PC-3 (cell line): ENCODE data around the gene ISM1. TPM values are rescaled to one million over a fixed set of nuclear protein-coding genes. Genes with fewer than 3 reads are reported as not detected.

Source experiments
- ATAC-seq: fragments of 200-7000 bp; cut with Tn5 transposase; 2 replicates; pipeline ENCODE4 v1.9.1; 2020; ENCODE audit warnings: mild to moderate bottlenecking, moderate library complexity
- BruUV-seq: library from RNA; stranded (reverse); fragments of 400-500 nt; replicated peaks from 2 replicates; lab custom pipeline; 2021; lab: Mats Ljungman, UMichigan
- CTCF ChIA-PET: fragments of 300-600 bp; sonication (Branson Sonifier 250); formaldehyde crosslinking; loops from one replicate; lab custom pipeline; 2022; ENCODE audit warnings: antibody characterized with exemption; lab: Charles Lee
- POLR2A ChIA-PET: fragments of 300-600 bp; sonication (Branson Sonifier 250); formaldehyde crosslinking; loops from one replicate; lab custom pipeline; 2022; ENCODE audit warnings: antibody characterized with exemption; ENCODE audit not compliant: unreplicated experiment; lab: Charles Lee
- DNase-seq: peaks from one replicate; pipeline ENCODE4 v3.0.0-alpha.2; 2015
- H2AFZ ChIP-seq: fragments of 300-600 bp; sonication (generic); 2 replicates; pipeline ENCODE4 v1.6.0; 2016; ENCODE audit warnings: antibody characterized with exemption, low read length
- H3F3A ChIP-seq: fragments of 300-600 bp; sonication (generic); one replicate; pipeline ENCODE4 v1.6.0; 2017; ENCODE audit warnings: antibody characterized with exemption, low read length, control low read depth, mild to moderate bottlenecking; ENCODE audit not compliant: unreplicated experiment
- H3K27ac ChIP-seq: fragments of 300-600 bp; sonication (generic); 2 replicates; pipeline ENCODE4 v1.5.1; 2016; ENCODE audit warnings: mild to moderate bottlenecking, low read length
- H3K27me3 ChIP-seq: fragments of 300-600 bp; sonication (generic); 2 replicates; pipeline ENCODE4 v1.6.1; 2016; ENCODE audit warnings: low read length, mixed read lengths
- H3K36me3 ChIP-seq: fragments of 300-600 bp; sonication (generic); 2 replicates; pipeline ENCODE4 v1.6.1; 2016; ENCODE audit warnings: low read depth, mixed run types, low read length, mixed read lengths
- H3K4me1 ChIP-seq: fragments of 300-600 bp; sonication (generic); 2 replicates; pipeline ENCODE4 v1.5.1; 2016; ENCODE audit warnings: low read length; ENCODE audit not compliant: insufficient read depth
- H3K4me2 ChIP-seq: fragments of 300-600 bp; sonication (generic); 2 replicates; pipeline ENCODE4 v1.6.0; 2016; ENCODE audit warnings: low read length
- H3K4me3 ChIP-seq: fragments of 300-600 bp; sonication (generic); 2 replicates; pipeline ENCODE4 v1.5.1; 2016; ENCODE audit warnings: mild to moderate bottlenecking, low read length, mixed read lengths
- H3K79me2 ChIP-seq: fragments of 300-600 bp; sonication (generic); 2 replicates; pipeline ENCODE4 v1.6.1; 2017; ENCODE audit warnings: low read length, mixed read lengths
- H3K9ac ChIP-seq: fragments of 300-600 bp; sonication (generic); 2 replicates; pipeline ENCODE4 v1.6.0; 2016; ENCODE audit warnings: mild to moderate bottlenecking, low read length
- H3K9me2 ChIP-seq: fragments of 300-600 bp; sonication (generic); replicated peaks from 2 replicates; pipeline ENCODE4 v1.6.1; 2016; ENCODE audit warnings: mixed run types, low read length, mixed read lengths
- H3K9me3 ChIP-seq: fragments of 300-600 bp; sonication (generic); 2 replicates; pipeline ENCODE4 v1.6.1; 2016; ENCODE audit warnings: low read length, mixed read lengths
- H4K20me1 ChIP-seq: fragments of 300-600 bp; sonication (generic); 2 replicates; pipeline ENCODE4 v1.6.1; 2016; ENCODE audit warnings: low read length, mixed read lengths
- CTCF ChIP-seq: fragments of 300-600 bp; sonication (generic); conservative IDR thresholded peaks from 2 replicates; pipeline ENCODE4 v1.5.1; 2017; ENCODE audit warnings: antibody characterized with exemption, low read depth, mild to moderate bottlenecking, low read length
- EZH2 ChIP-seq: fragments of 300-600 bp; sonication (generic); IDR thresholded peaks from one replicate; pipeline ENCODE4 v1.6.1; 2017; ENCODE audit warnings: antibody characterized with exemption, mild to moderate bottlenecking, low read length; ENCODE audit not compliant: unreplicated experiment
- EZH2phosphoT487 ChIP-seq: fragments of 300-600 bp; sonication (generic); IDR thresholded peaks from 2 replicates; pipeline ENCODE4 v1.6.1; 2018; ENCODE audit warnings: mild to moderate bottlenecking, antibody characterized with exemption, low read length, borderline replicate concordance
- intact Hi-C: fragments of 100-400 bp; cut with micrococcal nuclease; formaldehyde crosslinking; loops from 2 replicates; pipeline ENCODE4 v1.9.0; 2023
- total RNA-seq: library from RNA; depleted of rRNA; stranded (reverse); fragments of >200 nt; gene quantifications from 2 replicates; pipeline ENCODE4 v1.2.3, GENCODE V29; 2014

The ISM1 gene
- total RNA-seq, 1 experiment from 2014 or later: not detected

GRCh38 chr20:13265941-13266340, 44.9 kb downstream of the ISM1 start:
- Histone ChIP-seq H3K27ac (no peak overlapping the region), H3K9ac (no peak overlapping the region), H3K4me2 (no peak overlapping the region), H3K79me2 (no peaks in the 10 kb centered on the region), H3K4me3 (no peak overlapping the region), H3F3A (no peaks in the 10 kb centered on the region), H3K9me2 (no peaks in the 10 kb centered on the region), H3K27me3 (peaks cover 51% of the 10 kb centered on the region), H3K4me1 (peaks cover 15% of the 10 kb centered on the region), H4K20me1 (no peaks in the 10 kb centered on the region), H3K9me3 (no peaks in the 10 kb centered on the region), H2AFZ (no peak overlapping the region), H3K36me3 (no peaks in the 10 kb centered on the region)
- POLR2A ChIA-PET: no interaction called here
- DNase-seq: no peak
- TF ChIP-seq CTCF (no peak), EZH2phosphoT487 (no peak), EZH2 (no peak)
- CTCF ChIA-PET: no interaction called here
- no peak for ATAC-seq
- BruUV-seq: no TSS peak
- intact Hi-C loops: no loop called here

- intact Hi-C loops: no loop called here
- H3K9me2 ChIP-seq: no peaks in the 10 kb centered on the region
- no TSS peak for BruUV-seq
- H2AFZ ChIP-seq: no peak overlapping the region
- H3K4me3 ChIP-seq: no peak overlapping the region
- ChIA-PET CTCF (no interaction called here), POLR2A (no interaction called here)
- peaks cover 11% of the 10 kb centered on the region for H3K4me1 ChIP-seq
- no peak overlapping the region for H3K4me2 ChIP-seq
- H3K27ac ChIP-seq: no peak overlapping the region
- peaks cover 61% of the 10 kb centered on the region for H3K27me3 ChIP-seq
- H3F3A ChIP-seq: no peaks in the 10 kb centered on the region
- H3K36me3 ChIP-seq: no peaks in the 10 kb centered on the region
- no peak overlapping the region for H3K9ac ChIP-seq
- H3K79me2 ChIP-seq: no peaks in the 10 kb centered on the region
- no peak for TF ChIP-seq EZH2
- no peak for TF ChIP-seq EZH2phosphoT487
- TF ChIP-seq CTCF: no peak
- no peaks in the 10 kb centered on the region for H3K9me3 ChIP-seq
- DNase-seq (no peak), ATAC-seq (no peak)
- H4K20me1 ChIP-seq: no peaks in the 10 kb centered on the region
Measured at GRCh38 chr20:13267231-13267630, 46.2 kb downstream of the ISM1 start.

GRCh38 chr20:13268953-13269352, 47.9 kb downstream of the ISM1 start:
- ATAC-seq (no peak), DNase-seq (no peak)
- Histone ChIP-seq H3K36me3 (no peaks in the 10 kb centered on the region), H3K9me3 (no peaks in the 10 kb centered on the region), H2AFZ (no peak overlapping the region), H3K4me2 (no peak overlapping the region), H3K4me3 (no peak overlapping the region), H4K20me1 (no peaks in the 10 kb centered on the region), H3F3A (no peaks in the 10 kb centered on the region), H3K27me3 (peaks cover 66% of the 10 kb centered on the region), H3K9ac (no peak overlapping the region), H3K4me1 (no peaks in the 10 kb centered on the region), H3K27ac (no peak overlapping the region), H3K9me2 (no peaks in the 10 kb centered on the region), H3K79me2 (no peaks in the 10 kb centered on the region)
- BruUV-seq: no TSS peak
- ChIA-PET POLR2A (no interaction called here), CTCF (no interaction called here)
- TF ChIP-seq EZH2 (no peak), CTCF (no peak)
- intact Hi-C loops: no loop called here
